Tibial nerve (tissue), 4 donors: ENCODE results near the gene PRRX1. TPM values are rescaled to one million over a fixed set of nuclear protein-coding genes. Genes with fewer than 3 reads are reported as not detected.

Experiments
- DNase-seq, 2 donors: peaks; one replicate each; pipeline ENCODE4 v3.0.0-alpha.2; 2019; ENCODE audit warnings: low spot score in 2 of 2
- H3K27ac ChIP-seq, 4 donors: fragments of 200-600 bp; sonication (generic) in 3 of 4; one replicate each; pipeline ENCODE4 v1.5.1; 2017 to 2019; ENCODE audit warnings: mild to moderate bottlenecking in 1 of 4
- H3K27me3 ChIP-seq, 2 donors: fragments of 200-600 bp; sonication (generic) in 1 of 2; one replicate each; pipeline versions ENCODE4 v1.5.1 to v1.6.0; 2017 to 2019
- H3K36me3 ChIP-seq, 3 donors: fragments of 200-600 bp; sonication (generic); one replicate each; pipeline ENCODE4 v1.5.1; 2018 to 2019
- H3K4me1 ChIP-seq, 4 donors: fragments of 200-600 bp; sonication (generic) in 3 of 4; one replicate each; pipeline ENCODE4 v1.5.1; 2017 to 2019
- H3K4me3 ChIP-seq, 4 donors: fragments of 200-600 bp; sonication (generic) in 3 of 4; one replicate each; pipeline ENCODE4 v1.5.1; 2017 to 2019; ENCODE audit warnings: mild to moderate bottlenecking in 1 of 4, moderate library complexity in 1 of 4
- H3K9me3 ChIP-seq, 4 donors: fragments of 200-600 bp; sonication (generic) in 3 of 4; one replicate each; pipeline ENCODE4 v1.5.1; 2017 to 2019
- EP300 ChIP-seq, 2 donors: sonication (generic); formaldehyde crosslinking; IDR thresholded peaks; one replicate each; pipeline ENCODE4 v1.6.1; 2017; ENCODE audit warnings: antibody characterized with exemption in 2 of 2, mild to moderate bottlenecking in 1 of 2
- POLR2A ChIP-seq, 2 donors: fragments of 450-650 bp; IDR thresholded peaks; one replicate each; pipeline ENCODE4 v1.6.1; 2017; ENCODE audit warnings: antibody characterized with exemption in 2 of 2, mild to moderate bottlenecking in 2 of 2, moderate library complexity in 2 of 2
- WGBS, 2 donors: methylation state at CpG; one replicate each; pipeline ENCODE4 v1.1.5; 2018; 5-methylcytosine and 5-hydroxymethylcytosine counted together
- total RNA-seq, 4 donors: library from RNA; depleted of rRNA; stranded (reverse); fragments of >200 nt; gene quantifications; one replicate each; pipeline ENCODE4 v1.1.0, GENCODE V29; 2016
- TF ChIP-seq, protein P1 (sequence below), 5 experiments: fragments of 200-600 bp in 3 of 5; fragments of 450-650 bp in 2 of 5; sonication (generic) in 3 of 5; IDR thresholded peaks; one replicate each; pipeline ENCODE4 v1.5.1; 2016 to 2019; ENCODE audit warnings: antibody characterized with exemption in 5 of 5, mild to moderate bottlenecking in 3 of 5, moderate library complexity in 2 of 5

The PRRX1 gene
- total RNA-seq, 4 donors from 2014 or later, result 55.5 to 97.5 (median 66.2) TPM

GRCh38 chr1:170660871-170661645 is 2.9 kb upstream of the PRRX1 start:
- no peak for DNase-seq
- 23% methylated on average over 47 to 52 of the region's 54 CpGs for WGBS, 2 donors
- H3K27me3 ChIP-seq, result peaks cover 0 to 51% of the 10 kb centered on the region in 2 donors

GRCh38 chr1:170661646-170662411 is 2.1 kb upstream of the PRRX1 start:
- H3K4me1 ChIP-seq, result peaks cover 0 to 43% (median 5%) of the 10 kb centered on the region in 4 donors
- H3K9me3 ChIP-seq, result no peaks in the 10 kb centered on the region
- peak overlapping the region; percentile 39 to 67 (median 48) for H3K4me3 ChIP-seq
- no peaks in the 10 kb centered on the region for H3K36me3 ChIP-seq
- peak overlapping the region; percentile 3 to 93 (median 80) for H3K27ac ChIP-seq
- H3K27me3 ChIP-seq, result peaks cover 0 to 56% of the 10 kb centered on the region in 2 donors
- 2 to 4% methylated on average over 30 to 31 of the region's 31 CpGs for WGBS, 2 donors
- peak in 1 of 2 donors; percentile 41 for DNase-seq
- no peak for TF ChIP-seq POLR2A (IDR thresholded peaks at IDR 0.05)
- TF ChIP-seq, protein P1, sequence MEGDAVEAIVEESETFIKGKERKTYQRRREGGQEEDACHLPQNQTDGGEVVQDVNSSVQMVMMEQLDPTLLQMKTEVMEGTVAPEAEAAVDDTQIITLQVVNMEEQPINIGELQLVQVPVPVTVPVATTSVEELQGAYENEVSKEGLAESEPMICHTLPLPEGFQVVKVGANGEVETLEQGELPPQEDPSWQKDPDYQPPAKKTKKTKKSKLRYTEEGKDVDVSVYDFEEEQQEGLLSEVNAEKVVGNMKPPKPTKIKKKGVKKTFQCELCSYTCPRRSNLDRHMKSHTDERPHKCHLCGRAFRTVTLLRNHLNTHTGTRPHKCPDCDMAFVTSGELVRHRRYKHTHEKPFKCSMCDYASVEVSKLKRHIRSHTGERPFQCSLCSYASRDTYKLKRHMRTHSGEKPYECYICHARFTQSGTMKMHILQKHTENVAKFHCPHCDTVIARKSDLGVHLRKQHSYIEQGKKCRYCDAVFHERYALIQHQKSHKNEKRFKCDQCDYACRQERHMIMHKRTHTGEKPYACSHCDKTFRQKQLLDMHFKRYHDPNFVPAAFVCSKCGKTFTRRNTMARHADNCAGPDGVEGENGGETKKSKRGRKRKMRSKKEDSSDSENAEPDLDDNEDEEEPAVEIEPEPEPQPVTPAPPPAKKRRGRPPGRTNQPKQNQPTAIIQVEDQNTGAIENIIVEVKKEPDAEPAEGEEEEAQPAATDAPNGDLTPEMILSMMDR (IDR thresholded peaks at IDR 0.05), result peak in 1 of 5 experiments; percentile 14

More at GRCh38 chr1:170660871-170661645, 2.9 kb upstream of the PRRX1 start:
- TF ChIP-seq, protein P1 (IDR thresholded peaks at IDR 0.05), result no peak
- TF ChIP-seq POLR2A (IDR thresholded peaks at IDR 0.05), result no peak
- TF ChIP-seq EP300 (IDR thresholded peaks at IDR 0.05), result no peak
- Histone ChIP-seq H3K36me3 (no peaks in the 10 kb centered on the region), H3K27ac (peak overlapping the region in 2 of 4 donors; percentile 87 to 93), H3K4me3 (peak overlapping the region; percentile 39 to 67 (median 48)), H3K9me3 (no peaks in the 10 kb centered on the region), H3K4me1 (peaks cover 0 to 43% (median 5%) of the 10 kb centered on the region in 4 donors)

DNA sequence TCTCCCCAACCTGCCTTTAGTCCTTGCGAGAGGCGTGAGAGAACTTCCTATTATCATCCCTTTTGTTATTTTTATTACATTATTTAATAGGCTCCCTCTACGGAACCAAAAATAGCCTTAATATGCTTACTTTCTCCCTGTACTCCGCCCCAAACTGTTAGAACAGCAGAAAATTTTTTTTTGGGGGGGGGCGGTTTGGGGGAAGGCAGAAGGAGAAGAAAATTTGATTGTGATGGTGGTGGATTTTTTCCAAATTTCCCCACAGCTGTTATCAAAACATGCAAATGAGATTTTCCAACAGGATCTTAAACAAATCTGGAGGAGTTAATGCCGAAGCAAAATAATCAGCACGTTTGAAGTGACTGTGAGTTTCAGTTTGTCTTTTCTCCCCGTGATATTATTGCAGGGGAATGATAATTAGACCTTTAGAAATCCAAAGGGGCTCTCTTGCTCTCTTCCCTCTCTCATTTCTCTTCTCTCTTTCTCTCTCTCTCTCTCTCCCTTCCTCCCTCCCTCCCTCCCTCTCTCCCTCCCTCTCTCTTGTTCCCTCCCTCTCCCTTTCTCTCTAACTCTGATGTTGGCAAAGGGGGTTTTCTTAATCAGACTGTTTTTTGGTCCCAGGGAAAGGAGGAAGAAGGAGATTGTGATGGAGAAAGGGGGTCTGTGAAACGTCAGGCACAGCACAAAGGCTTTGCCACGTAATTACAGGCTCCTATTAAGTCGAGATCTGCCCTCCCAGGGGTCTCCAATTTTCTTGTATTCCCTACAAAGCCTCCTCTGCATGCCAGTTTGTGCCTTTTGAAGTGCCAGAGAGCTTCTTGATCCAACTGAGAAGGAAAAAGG is 1.1 kb upstream of the PRRX1 start:
- Histone ChIP-seq H3K4me1 (peaks cover 0 to 44% (median 5%) of the 10 kb centered on the region in 4 donors), H3K27ac (peak overlapping the region; percentile 25 to 93 (median 80)), H3K27me3 (peaks cover 0 to 64% of the 10 kb centered on the region in 2 donors), H3K4me3 (peak overlapping the region; percentile 39 to 67 (median 48)), H3K9me3 (no peaks in the 10 kb centered on the region), H3K36me3 (no peaks in the 10 kb centered on the region)
- TF ChIP-seq POLR2A (IDR thresholded peaks at IDR 0.05) (no peak), EP300 (IDR thresholded peaks at IDR 0.05) (peak in 1 of 2 donors; percentile 11)
- no peak for DNase-seq
- WGBS, 2 donors, result 3% methylated on average over 11 of the region's 11 CpGs

GRCh38 chr1:170663404-170664092 is 383 bp upstream of the PRRX1 start:
- no peaks in the 10 kb centered on the region for H3K36me3 ChIP-seq
- H3K9me3 ChIP-seq, result no peaks in the 10 kb centered on the region
- WGBS, 2 donors, result 4 to 6% methylated on average over 12 of the region's 12 CpGs
- DNase-seq, result no peak
- peaks cover 0 to 52% (median 5%) of the 10 kb centered on the region in 4 donors for H3K4me1 ChIP-seq
- TF ChIP-seq EP300 (IDR thresholded peaks at IDR 0.05) (no peak), POLR2A (IDR thresholded peaks at IDR 0.05) (no peak)
- TF ChIP-seq, protein P1 (IDR thresholded peaks at IDR 0.05), result no peak
- H3K27ac ChIP-seq, result peak overlapping the region; percentile 71 to 93 (median 80)
- H3K27me3 ChIP-seq, result peaks cover 0 to 71% of the 10 kb centered on the region in 2 donors
- H3K4me3 ChIP-seq, result peak overlapping the region; percentile 39 to 76 (median 60)
